A549 treated with AZD2906 at 1 μM for 4 hours (cell line): ENCODE data around the gene CNEP1R1. TPM values are rescaled to one million over a fixed set of nuclear protein-coding genes. Genes with fewer than 3 reads are reported as not detected.

Experiments used
- total RNA-seq: library from RNA; stranded (reverse); fragments of 200-300 nt; extraction: Qiagen RNA extraction; gene quantifications from 5 replicates; pipeline ENCODE4 v1.2.3, GENCODE V29; 2022

The CNEP1R1 gene
- 19.6 to 21.8 TPM (median 20.5 TPM) in 5 replicates for total RNA-seq

DNA sequence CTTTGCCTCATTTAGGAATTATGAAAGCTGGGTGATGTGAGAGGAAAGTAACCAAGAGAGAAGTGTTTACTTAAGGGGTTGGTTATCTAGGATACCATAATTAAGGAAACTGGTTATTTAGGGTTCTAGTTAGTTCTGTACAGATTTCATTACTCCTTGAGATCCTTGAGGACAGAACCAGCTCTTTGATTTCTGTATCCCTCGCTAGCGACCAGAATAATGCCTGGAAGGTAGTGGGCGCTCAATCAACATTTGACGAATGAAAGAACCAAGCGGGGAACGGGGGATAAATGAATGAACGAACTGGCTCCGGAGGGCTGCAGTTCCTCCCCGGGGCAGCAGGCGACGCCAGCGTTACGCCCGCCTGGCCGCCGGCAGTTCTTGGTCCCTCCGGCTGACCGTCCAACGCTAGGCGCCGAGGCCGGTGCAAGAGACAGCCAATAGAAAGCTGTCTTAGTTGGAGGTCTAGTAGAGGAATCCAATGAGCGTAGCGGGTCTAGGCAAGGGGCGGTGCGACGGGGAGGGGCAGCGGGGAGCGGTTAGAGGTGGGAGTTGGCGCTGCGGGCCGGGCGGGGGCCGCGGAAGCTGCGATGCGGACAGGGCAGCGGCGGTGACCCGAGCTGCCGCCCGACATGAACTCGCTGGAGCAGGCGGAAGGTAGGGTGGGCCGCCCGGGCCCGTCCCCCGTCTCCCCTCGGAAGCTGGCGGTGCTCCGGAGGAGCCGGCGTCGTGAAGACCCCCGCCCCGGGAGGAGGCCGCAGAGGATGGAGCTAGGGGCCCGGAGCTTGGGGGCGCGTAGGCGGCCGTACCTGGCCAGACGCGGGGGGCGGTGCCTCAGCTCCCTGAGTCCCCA, at the start of gene CNEP1R1:
CNEP1R1 (plus strand) TSS at position 542 of the 853 bp plus-strand sequence; CDS start at position 633, 91 bp downstream.

DNA sequence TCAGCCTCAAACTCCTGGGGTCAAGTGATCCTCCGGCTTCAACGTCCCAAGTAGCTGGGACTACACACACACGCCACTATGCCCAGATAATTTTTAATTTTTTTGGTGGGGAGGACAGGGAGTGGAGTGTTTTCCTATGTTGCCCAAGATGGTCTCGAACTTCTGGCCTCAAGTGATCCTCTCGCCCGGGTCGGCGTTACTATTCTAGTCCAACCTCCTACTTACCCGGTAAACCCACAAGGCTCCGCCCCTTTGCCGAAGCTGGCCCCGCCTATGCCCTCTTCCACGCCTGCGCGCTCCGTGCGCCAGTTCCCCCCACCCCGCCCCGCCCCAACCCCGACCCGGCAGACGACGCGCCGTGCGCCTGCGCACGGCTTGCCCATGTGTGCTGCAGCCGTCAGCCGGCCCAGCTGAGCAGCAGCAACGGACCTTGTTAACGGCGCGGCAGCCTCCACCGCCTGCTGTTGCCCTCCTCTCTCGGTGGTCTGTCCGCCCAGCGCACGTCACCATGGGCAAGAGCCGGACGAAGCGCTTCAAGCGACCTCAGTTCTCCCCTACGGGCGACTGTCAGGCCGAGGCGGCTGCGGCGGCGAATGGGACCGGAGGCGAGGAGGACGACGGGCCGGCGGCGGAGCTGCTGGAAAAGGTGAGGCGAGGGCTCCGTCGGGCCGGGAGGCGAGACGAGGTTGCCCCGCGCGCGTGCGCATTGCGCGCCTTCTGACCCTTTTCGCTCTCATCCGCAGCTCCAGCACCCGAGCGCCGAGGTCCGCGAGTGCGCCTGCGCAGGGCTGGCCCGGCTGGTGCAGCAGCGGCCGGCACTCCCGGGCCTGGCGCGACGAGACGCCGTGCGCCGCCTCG, 40.8 kb downstream of the CNEP1R1 start, which contains the start of gene HEATR3:
HEATR3 (plus strand) TSS at position 347 of the 858 bp plus-strand sequence; CDS start at position 509, 162 bp downstream.

Other genes with a start within 250 kb of the CNEP1R1 start
- 0.07 to 0.33 TPM (median 0.07 TPM) in 5 replicates for gene ZNF423, start 169.1 kb upstream of the CNEP1R1 start, total RNA-seq
- gene HEATR3, start 40.7 kb downstream of the CNEP1R1 start, total RNA-seq = 12.4 to 13.9 TPM (median 13.5 TPM) in 5 replicates
- 9.2 to 10.6 TPM (median 10.4 TPM) in 5 replicates for gene TENT4B, start 128.1 kb downstream of the CNEP1R1 start, total RNA-seq
- 10.4 to 17.0 TPM (median 15.1 TPM) in 5 replicates for gene ADCY7, start 241.3 kb downstream of the CNEP1R1 start, total RNA-seq